ENCODE results near the gene GSTM2. TPM values are rescaled to one million over a fixed set of nuclear protein-coding genes. Genes with fewer than 3 reads are reported as not detected.
"Not testable (repeated sequence)": the region's sequence is repeated elsewhere in the genome, so short reads cannot be mapped to it uniquely, and the experiment has no call there.

The GSTM2 gene
- total RNA-seq, 2 experiments from 2014 or later, result 0.38 to 0.76 TPM

GRCh38 chr1:109664671-109665070, 3.2 kb upstream of the GSTM2 start:
- Histone ChIP-seq H3K36me3 (ENCODE audit: insufficient read depth, low read length) (no peaks in the 10 kb centered on the region), H3K27ac (ENCODE audit: low read depth, low read length, poor library complexity, severe bottlenecking) (no peak overlapping the region), H3K4me1 (ENCODE audit: insufficient read depth, low read length, poor library complexity, severe bottlenecking) (peaks cover 4% of the 10 kb centered on the region), H3K79me2 (ENCODE audit: insufficient read depth, low read depth, low read length) (no peaks in the 10 kb centered on the region), H2AFZ (ENCODE audit: low read length) (no peak overlapping the region), H3K4me3 (ENCODE audit: low read depth, low read length, poor library complexity, severe bottlenecking) (no peak overlapping the region), H3K9me2 (ENCODE audit: insufficient read depth, low read length) (no peaks in the 10 kb centered on the region), H3K9me3 (ENCODE audit: low read length) (no peaks in the 10 kb centered on the region), H3K4me2 (ENCODE audit: low read length) (no peak overlapping the region), H4K20me1 (ENCODE audit: insufficient read depth, low read length) (no peaks in the 10 kb centered on the region)
- ChIA-PET POLR2A (no interaction called here), CTCF (ENCODE audit: unreplicated experiment) (no interaction called here)
- intact Hi-C loops (cut with micrococcal nuclease; ENCODE audit: unreplicated experiment), result no loop called here
- TF ChIP-seq CTCF (conservative IDR thresholded peaks at IDR 0.05; ENCODE audit: low read length) (no peak), EZH2phosphoT487 (IDR thresholded peaks at IDR 0.05; ENCODE audit: borderline replicate concordance, low read depth, low read length) (no peak)
- BruUV-seq (replicated peaks), result no TSS peak
- DNase-seq (ENCODE audit: low spot score), result no peak

- no peaks in the 10 kb centered on the region for H3K36me3 ChIP-seq (ENCODE audit: insufficient read depth, low read length)
- H3K4me2 ChIP-seq (ENCODE audit: low read length), result peak overlapping the region; percentile 7; the same call in 1 of the 2 replicates
- no peaks in the 10 kb centered on the region for H3K79me2 ChIP-seq (ENCODE audit: insufficient read depth, low read depth, low read length)
- no peak for TF ChIP-seq CTCF (conservative IDR thresholded peaks at IDR 0.05; ENCODE audit: low read length)
- TF ChIP-seq EZH2phosphoT487 (IDR thresholded peaks at IDR 0.05; ENCODE audit: borderline replicate concordance, low read depth, low read length), result no peak
- no peak for DNase-seq (ENCODE audit: low spot score)
- intact Hi-C loops (cut with micrococcal nuclease; ENCODE audit: unreplicated experiment), result no loop called here
- no peaks in the 10 kb centered on the region for H4K20me1 ChIP-seq (ENCODE audit: insufficient read depth, low read length)
- ChIA-PET POLR2A (no interaction called here), CTCF (ENCODE audit: unreplicated experiment) (no interaction called here)
- no peaks in the 10 kb centered on the region for H3K9me2 ChIP-seq (ENCODE audit: insufficient read depth, low read length)
- H2AFZ ChIP-seq (ENCODE audit: low read length), result peak overlapping the region; percentile 51; the same call in 1 of the 2 replicates
- H3K27ac ChIP-seq (ENCODE audit: low read depth, low read length, poor library complexity, severe bottlenecking), result no peak overlapping the region
- H3K9me3 ChIP-seq (ENCODE audit: low read length), result no peaks in the 10 kb centered on the region
- peaks cover 4% of the 10 kb centered on the region for H3K4me1 ChIP-seq (ENCODE audit: insufficient read depth, low read length, poor library complexity, severe bottlenecking)
- no TSS peak for BruUV-seq (replicated peaks)
- no peak overlapping the region for H3K4me3 ChIP-seq (ENCODE audit: low read depth, low read length, poor library complexity, severe bottlenecking)
Measured at GRCh38 chr1:109668123-109668775, 392 bp downstream of the GSTM2 start.

GRCh38 chr1:109669246-109669948, 1.5 kb downstream of the GSTM2 start:
- CTCF ChIA-PET (ENCODE audit: unreplicated experiment), result interaction anchor here (0.5 kb wide), 1 partner anchor 186 kb away, joined by 9 read pairs; the partner anchor contains the start of gene ATXN7L2
- peak overlapping the region; percentile 49; the same call in 1 of the 2 replicates for H2AFZ ChIP-seq (ENCODE audit: low read length)
- no peak overlapping the region for H3K4me3 ChIP-seq (ENCODE audit: low read depth, low read length, poor library complexity, severe bottlenecking)
- TF ChIP-seq CTCF (conservative IDR thresholded peaks at IDR 0.05; ENCODE audit: low read length), result no peak
- TF ChIP-seq EZH2phosphoT487 (IDR thresholded peaks at IDR 0.05; ENCODE audit: borderline replicate concordance, low read depth, low read length), result no peak
- peak; percentile 17 for DNase-seq (ENCODE audit: low spot score)
- H3K9me2 ChIP-seq (ENCODE audit: insufficient read depth, low read length), result no peaks in the 10 kb centered on the region
- H3K79me2 ChIP-seq (ENCODE audit: insufficient read depth, low read depth, low read length), result no peaks in the 10 kb centered on the region
- intact Hi-C loops (cut with micrococcal nuclease; ENCODE audit: unreplicated experiment), result no loop called here
- no peak overlapping the region for H3K27ac ChIP-seq (ENCODE audit: low read depth, low read length, poor library complexity, severe bottlenecking)
- no peaks in the 10 kb centered on the region for H3K4me1 ChIP-seq (ENCODE audit: insufficient read depth, low read length, poor library complexity, severe bottlenecking)
- no peaks in the 10 kb centered on the region for H4K20me1 ChIP-seq (ENCODE audit: insufficient read depth, low read length)
- BruUV-seq (replicated peaks), result no TSS peak
- no peak overlapping the region; the same call in 1 of the 2 replicates for H3K4me2 ChIP-seq (ENCODE audit: low read length)
- no peaks in the 10 kb centered on the region for H3K36me3 ChIP-seq (ENCODE audit: insufficient read depth, low read length)
- no peaks in the 10 kb centered on the region for H3K9me3 ChIP-seq (ENCODE audit: low read length)
- POLR2A ChIA-PET, result interaction anchor here (0.6 kb wide), 1 partner anchor 391 kb away, joined by 3 read pairs; no protein-coding TSS in a partner anchor

- intact Hi-C loops (cut with micrococcal nuclease; ENCODE audit: unreplicated experiment); H3K4me3 ChIP-seq (ENCODE audit: low read depth, low read length, poor library complexity, severe bottlenecking); H3K4me1 ChIP-seq (ENCODE audit: insufficient read depth, low read length, poor library complexity, severe bottlenecking); H3K36me3 ChIP-seq (ENCODE audit: insufficient read depth, low read length); BruUV-seq (replicated peaks); H3K27ac ChIP-seq (ENCODE audit: low read depth, low read length, poor library complexity, severe bottlenecking); H3K4me2 ChIP-seq (ENCODE audit: low read length); H4K20me1 ChIP-seq (ENCODE audit: insufficient read depth, low read length); H3K79me2 ChIP-seq (ENCODE audit: insufficient read depth, low read depth, low read length); DNase-seq (ENCODE audit: low spot score); H3K9me3 ChIP-seq (ENCODE audit: low read length); H3K9me2 ChIP-seq (ENCODE audit: insufficient read depth, low read length): not testable (repeated sequence)
- H2AFZ ChIP-seq (ENCODE audit: low read length), result peak overlapping the region; percentile 49; the same call in 1 of the 2 replicates
- POLR2A ChIA-PET, result interaction anchor here (0.6 kb wide), 1 partner anchor 390 kb away, joined by 3 read pairs; no protein-coding TSS in a partner anchor
- CTCF ChIA-PET (ENCODE audit: unreplicated experiment), result interaction anchor here (0.5 kb wide), 1 partner anchor 186 kb away, joined by 9 read pairs; the partner anchor contains the start of gene ATXN7L2
Measured at GRCh38 chr1:109669949-109670302, 2.1 kb downstream of the GSTM2 start.
